ENCODE results near the gene HDAC1.

Gene HDAC1

GRCh38 chr1:32380057-32380456 is 88.2 kb downstream of the HDAC1 start:
- DNase-seq = no peak
